ENCODE measurements around the gene ACSS3.

DNA sequence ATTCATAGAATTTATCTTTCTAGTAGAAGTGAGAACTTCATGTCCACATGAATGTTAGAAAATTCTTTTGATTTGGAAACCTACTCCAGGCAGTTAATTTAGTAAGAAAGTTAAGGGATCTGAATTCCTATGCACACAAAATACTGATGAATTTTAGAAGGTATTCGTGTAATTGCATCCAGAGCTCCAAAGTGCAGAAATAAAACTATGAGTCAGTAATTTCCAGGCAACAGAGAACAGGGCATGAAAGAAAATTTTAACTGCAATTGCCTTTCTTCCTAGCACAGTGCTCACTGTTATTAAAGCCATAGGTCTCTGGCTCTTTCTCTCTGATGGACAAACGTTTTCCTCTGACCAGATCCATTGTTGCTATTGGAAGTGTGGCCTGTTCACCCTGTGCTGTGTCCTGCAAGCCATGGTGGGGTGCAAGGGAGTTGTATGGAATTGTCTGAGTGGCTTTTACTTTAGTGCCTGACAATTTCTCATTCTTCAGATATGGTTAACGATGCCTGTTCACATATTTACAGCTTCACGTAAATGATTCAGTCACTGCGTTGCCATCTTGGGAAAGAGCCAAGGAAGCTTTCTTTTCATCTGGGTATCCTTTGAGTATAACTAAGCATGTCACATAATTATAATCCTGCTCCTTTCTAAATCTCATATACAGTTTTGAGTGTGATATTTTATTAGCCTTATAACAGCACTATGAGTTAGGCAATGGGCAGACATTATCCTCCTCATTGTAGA, 145.1 kb downstream of the ACSS3 start:
- TF ChIP-seq TAF1 (IDR thresholded peaks at IDR 0.05; ENCODE audit: borderline replicate concordance, insufficient read depth, low read length), result no peak
- no peak for TF ChIP-seq SIN3A (IDR thresholded peaks at IDR 0.05; ENCODE audit: borderline replicate concordance, insufficient read depth, low read length)
- TF ChIP-seq POLR2AphosphoS5 (IDR thresholded peaks at IDR 0.05; ENCODE audit: low read depth, low read length), result no peak
- TF ChIP-seq, protein P1, sequence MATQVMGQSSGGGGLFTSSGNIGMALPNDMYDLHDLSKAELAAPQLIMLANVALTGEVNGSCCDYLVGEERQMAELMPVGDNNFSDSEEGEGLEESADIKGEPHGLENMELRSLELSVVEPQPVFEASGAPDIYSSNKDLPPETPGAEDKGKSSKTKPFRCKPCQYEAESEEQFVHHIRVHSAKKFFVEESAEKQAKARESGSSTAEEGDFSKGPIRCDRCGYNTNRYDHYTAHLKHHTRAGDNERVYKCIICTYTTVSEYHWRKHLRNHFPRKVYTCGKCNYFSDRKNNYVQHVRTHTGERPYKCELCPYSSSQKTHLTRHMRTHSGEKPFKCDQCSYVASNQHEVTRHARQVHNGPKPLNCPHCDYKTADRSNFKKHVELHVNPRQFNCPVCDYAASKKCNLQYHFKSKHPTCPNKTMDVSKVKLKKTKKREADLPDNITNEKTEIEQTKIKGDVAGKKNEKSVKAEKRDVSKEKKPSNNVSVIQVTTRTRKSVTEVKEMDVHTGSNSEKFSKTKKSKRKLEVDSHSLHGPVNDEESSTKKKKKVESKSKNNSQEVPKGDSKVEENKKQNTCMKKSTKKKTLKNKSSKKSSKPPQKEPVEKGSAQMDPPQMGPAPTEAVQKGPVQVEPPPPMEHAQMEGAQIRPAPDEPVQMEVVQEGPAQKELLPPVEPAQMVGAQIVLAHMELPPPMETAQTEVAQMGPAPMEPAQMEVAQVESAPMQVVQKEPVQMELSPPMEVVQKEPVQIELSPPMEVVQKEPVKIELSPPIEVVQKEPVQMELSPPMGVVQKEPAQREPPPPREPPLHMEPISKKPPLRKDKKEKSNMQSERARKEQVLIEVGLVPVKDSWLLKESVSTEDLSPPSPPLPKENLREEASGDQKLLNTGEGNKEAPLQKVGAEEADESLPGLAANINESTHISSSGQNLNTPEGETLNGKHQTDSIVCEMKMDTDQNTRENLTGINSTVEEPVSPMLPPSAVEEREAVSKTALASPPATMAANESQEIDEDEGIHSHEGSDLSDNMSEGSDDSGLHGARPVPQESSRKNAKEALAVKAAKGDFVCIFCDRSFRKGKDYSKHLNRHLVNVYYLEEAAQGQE (IDR thresholded peaks at IDR 0.05; ENCODE audit: insufficient read depth in 1 of 2, low read depth in 2 of 2, low read length in 2 of 2), result no peak

Measured in PFSK-1 (cell line).